ENCODE measurements around the gene CPNE2.

The CPNE2 gene

GRCh38 chr16:57115168-57115513 lies 22.8 kb downstream of the CPNE2 start:
- H3K4me3 ChIP-seq (ENCODE audit: low read depth, low read length) = no peak overlapping the region
- no peak overlapping the region for H3K27ac ChIP-seq
- no peak overlapping the region for H3K9ac ChIP-seq
- no peaks in the 10 kb centered on the region for H3K27me3 ChIP-seq (ENCODE audit: control insufficient read depth, insufficient read depth, low read length)
- no peaks in the 10 kb centered on the region for H3K9me3 ChIP-seq (ENCODE audit: control insufficient read depth, low read length)
- no peaks in the 10 kb centered on the region for H3K36me3 ChIP-seq (ENCODE audit: control insufficient read depth, insufficient read depth, low read length)
- no peak overlapping the region for H2AFZ ChIP-seq
- TF ChIP-seq, protein P1, sequence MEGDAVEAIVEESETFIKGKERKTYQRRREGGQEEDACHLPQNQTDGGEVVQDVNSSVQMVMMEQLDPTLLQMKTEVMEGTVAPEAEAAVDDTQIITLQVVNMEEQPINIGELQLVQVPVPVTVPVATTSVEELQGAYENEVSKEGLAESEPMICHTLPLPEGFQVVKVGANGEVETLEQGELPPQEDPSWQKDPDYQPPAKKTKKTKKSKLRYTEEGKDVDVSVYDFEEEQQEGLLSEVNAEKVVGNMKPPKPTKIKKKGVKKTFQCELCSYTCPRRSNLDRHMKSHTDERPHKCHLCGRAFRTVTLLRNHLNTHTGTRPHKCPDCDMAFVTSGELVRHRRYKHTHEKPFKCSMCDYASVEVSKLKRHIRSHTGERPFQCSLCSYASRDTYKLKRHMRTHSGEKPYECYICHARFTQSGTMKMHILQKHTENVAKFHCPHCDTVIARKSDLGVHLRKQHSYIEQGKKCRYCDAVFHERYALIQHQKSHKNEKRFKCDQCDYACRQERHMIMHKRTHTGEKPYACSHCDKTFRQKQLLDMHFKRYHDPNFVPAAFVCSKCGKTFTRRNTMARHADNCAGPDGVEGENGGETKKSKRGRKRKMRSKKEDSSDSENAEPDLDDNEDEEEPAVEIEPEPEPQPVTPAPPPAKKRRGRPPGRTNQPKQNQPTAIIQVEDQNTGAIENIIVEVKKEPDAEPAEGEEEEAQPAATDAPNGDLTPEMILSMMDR (IDR thresholded peaks at IDR 0.05) = no peak
- no peak overlapping the region for H3K4me2 ChIP-seq (ENCODE audit: low read length)
- no peaks in the 10 kb centered on the region for H3K4me1 ChIP-seq
- no peaks in the 10 kb centered on the region for H3K79me2 ChIP-seq

- H3K27me3 ChIP-seq (ENCODE audit: control insufficient read depth, insufficient read depth, low read length) = no peaks in the 10 kb centered on the region
- H3K4me2 ChIP-seq (ENCODE audit: low read length) = no peak overlapping the region
- H3K79me2 ChIP-seq = no peaks in the 10 kb centered on the region
- no peaks in the 10 kb centered on the region for H3K4me1 ChIP-seq
- H3K36me3 ChIP-seq (ENCODE audit: control insufficient read depth, insufficient read depth, low read length) = no peaks in the 10 kb centered on the region
- H3K9ac ChIP-seq = no peak overlapping the region
- no peak overlapping the region for H2AFZ ChIP-seq
- TF ChIP-seq, protein P1 (IDR thresholded peaks at IDR 0.05) = no peak
- no peak overlapping the region for H3K27ac ChIP-seq
- no peaks in the 10 kb centered on the region for H3K9me3 ChIP-seq (ENCODE audit: control insufficient read depth, low read length)
- H3K4me3 ChIP-seq (ENCODE audit: low read depth, low read length) = no peak overlapping the region
These were observed 23.3 kb downstream of the CPNE2 start for GRCh38 chr16:57115514-57116182.

DNA sequence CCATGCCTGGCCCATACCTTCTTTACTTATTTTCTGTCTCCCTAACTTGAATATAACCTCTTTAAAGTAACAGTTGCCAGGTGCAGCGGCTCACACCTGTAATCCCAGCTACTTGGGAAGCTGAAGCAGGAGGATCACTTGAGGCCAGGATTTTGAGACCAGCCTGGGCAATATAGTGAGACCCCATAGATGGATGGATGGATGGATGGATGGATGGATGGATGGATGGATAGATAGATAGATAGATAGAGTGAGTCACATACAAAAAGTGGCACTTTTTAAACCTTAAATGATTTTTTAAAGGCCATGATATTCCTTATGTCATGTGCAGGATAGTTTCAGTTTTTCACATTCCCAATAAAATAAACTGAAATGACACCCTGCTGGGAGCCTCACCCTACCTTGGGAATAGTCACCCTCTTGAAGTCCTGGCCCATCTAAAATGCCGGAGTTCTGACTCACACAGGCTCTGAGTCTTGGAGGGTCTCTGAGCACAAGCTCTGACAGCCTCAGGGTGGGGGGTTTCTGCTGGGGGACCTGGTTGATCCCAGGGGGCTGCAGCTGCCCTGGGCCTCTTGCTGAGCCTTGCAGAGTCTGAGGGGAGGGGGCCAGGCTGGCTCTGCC lies 26.2 kb downstream of the CPNE2 start:
- H3K4me2 ChIP-seq (ENCODE audit: low read length) = no peak overlapping the region
- no peaks in the 10 kb centered on the region for H3K79me2 ChIP-seq
- H3K9me3 ChIP-seq (ENCODE audit: control insufficient read depth, low read length) = no peaks in the 10 kb centered on the region
- no peaks in the 10 kb centered on the region for H3K36me3 ChIP-seq (ENCODE audit: control insufficient read depth, insufficient read depth, low read length)
- no peaks in the 10 kb centered on the region for H3K4me1 ChIP-seq
- H3K27ac ChIP-seq = no peak overlapping the region
- H3K27me3 ChIP-seq (ENCODE audit: control insufficient read depth, insufficient read depth, low read length) = no peaks in the 10 kb centered on the region
- H2AFZ ChIP-seq = no peak overlapping the region
- TF ChIP-seq, protein P1 (IDR thresholded peaks at IDR 0.05) = no peak
- H3K4me3 ChIP-seq (ENCODE audit: low read depth, low read length) = no peak overlapping the region
- no peak overlapping the region for H3K9ac ChIP-seq

- no peaks in the 10 kb centered on the region for H3K4me1 ChIP-seq
- H3K79me2 ChIP-seq = no peaks in the 10 kb centered on the region
- no peaks in the 10 kb centered on the region for H3K36me3 ChIP-seq (ENCODE audit: control insufficient read depth, insufficient read depth, low read length)
These were observed 31.0 kb downstream of the CPNE2 start for GRCh38 chr16:57123216-57123973.

More at GRCh38 chr16:57123216-57123973, 31.0 kb downstream of the CPNE2 start:
- Histone ChIP-seq H3K4me2 (ENCODE audit: low read length) (no peak overlapping the region), H3K27ac (no peak overlapping the region), H2AFZ (no peak overlapping the region), H3K27me3 (ENCODE audit: control insufficient read depth, insufficient read depth, low read length) (no peaks in the 10 kb centered on the region), H3K9me3 (ENCODE audit: control insufficient read depth, low read length) (no peaks in the 10 kb centered on the region), H3K4me3 (ENCODE audit: low read depth, low read length) (no peak overlapping the region), H3K9ac (no peak overlapping the region)
- TF ChIP-seq, protein P1 (IDR thresholded peaks at IDR 0.05) = no peak

All from parathyroid adenoma (tissue), 2 donors.